ENCODE measurements around the gene SLC28A2. TPM values are rescaled to one million over a fixed set of nuclear protein-coding genes. Genes with fewer than 3 reads are reported as not detected.

The SLC28A2 gene
- total RNA-seq, 1 experiment from 2014 or later: not detected

DNA sequence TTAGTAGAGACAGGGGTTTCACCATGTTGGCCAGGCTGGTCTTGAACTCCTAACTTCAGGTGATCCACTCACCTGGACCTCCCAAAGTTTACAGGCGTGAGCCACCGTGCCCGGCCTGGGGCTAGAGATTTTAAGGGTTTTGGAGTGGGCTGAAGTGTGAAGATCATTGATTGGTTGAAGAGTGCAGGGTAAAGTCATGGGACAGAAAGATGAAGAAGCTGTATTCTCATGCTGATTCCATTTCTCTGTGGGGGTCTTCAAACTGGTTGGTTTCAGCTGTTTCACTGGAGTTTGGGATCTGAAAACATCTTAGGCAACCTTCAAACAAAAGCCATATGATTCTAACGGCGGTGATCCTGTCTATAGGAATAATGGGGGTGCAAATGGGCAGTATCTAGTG is 74.2 kb downstream of the SLC28A2 start:
- no peak for DNase-seq (ENCODE audit: low read depth)

DNA sequence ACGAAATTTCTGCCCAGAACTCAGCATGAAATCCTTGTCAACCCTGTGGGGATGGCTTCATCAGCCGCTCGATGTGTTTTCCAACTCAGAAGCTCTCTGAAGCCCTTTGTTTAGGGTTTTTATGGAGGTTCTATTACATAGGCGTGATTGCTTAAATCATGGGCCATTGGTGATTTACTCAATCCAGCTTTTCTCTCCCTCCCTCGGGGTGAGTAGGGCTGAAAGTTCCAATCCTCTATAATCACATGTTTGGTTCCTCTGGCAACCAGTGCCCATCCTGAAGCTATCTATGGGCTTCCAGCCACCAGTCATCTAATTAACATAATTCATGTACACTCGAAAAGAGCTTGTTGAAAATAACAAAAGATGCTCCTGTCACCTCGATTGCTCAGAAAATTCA is 74.7 kb downstream of the SLC28A2 start:
- DNase-seq (ENCODE audit: low read depth): no peak

Other genes starting within 250 kb of the SLC28A2 start
- 11.1 and 22.0 TPM in 2 replicates for gene SORD, start 229.0 kb upstream of the SLC28A2 start, total RNA-seq (2014; rRNA removed; shearing (Covaris generic))
- gene DUOX2, start 138.1 kb upstream of the SLC28A2 start, total RNA-seq (2014; rRNA removed; shearing (Covaris generic)): not detected in 2 replicates
- 0.05 TPM in 1 of 2 replicates, not detected in the other for gene DUOXA2, start 137.9 kb upstream of the SLC28A2 start, total RNA-seq (2014; rRNA removed; shearing (Covaris generic))
- not detected in 2 replicates for gene DUOXA1, start 122.4 kb upstream of the SLC28A2 start, total RNA-seq (2014; rRNA removed; shearing (Covaris generic))
- not detected in 2 replicates for gene DUOX1, start 122.2 kb upstream of the SLC28A2 start, total RNA-seq (2014; rRNA removed; shearing (Covaris generic))
- gene SHF, start 64.3 kb upstream of the SLC28A2 start, total RNA-seq (2014; rRNA removed; shearing (Covaris generic)): 0.96 and 1.5 TPM in 2 replicates
- gene GATM, start 126.3 kb downstream of the SLC28A2 start, total RNA-seq (2014; rRNA removed; shearing (Covaris generic)): 1.1 and 1.5 TPM in 2 replicates

Data from M059J (cell line).